ENCODE results near the gene ADAMTS16. TPM values are rescaled to one million over a fixed set of nuclear protein-coding genes. Genes with fewer than 3 reads are reported as not detected.

ADAMTS16 gene
- total RNA-seq, 4 donors from 2014 or later = 0.27 to 0.94 TPM; not detected in 2

DNA sequence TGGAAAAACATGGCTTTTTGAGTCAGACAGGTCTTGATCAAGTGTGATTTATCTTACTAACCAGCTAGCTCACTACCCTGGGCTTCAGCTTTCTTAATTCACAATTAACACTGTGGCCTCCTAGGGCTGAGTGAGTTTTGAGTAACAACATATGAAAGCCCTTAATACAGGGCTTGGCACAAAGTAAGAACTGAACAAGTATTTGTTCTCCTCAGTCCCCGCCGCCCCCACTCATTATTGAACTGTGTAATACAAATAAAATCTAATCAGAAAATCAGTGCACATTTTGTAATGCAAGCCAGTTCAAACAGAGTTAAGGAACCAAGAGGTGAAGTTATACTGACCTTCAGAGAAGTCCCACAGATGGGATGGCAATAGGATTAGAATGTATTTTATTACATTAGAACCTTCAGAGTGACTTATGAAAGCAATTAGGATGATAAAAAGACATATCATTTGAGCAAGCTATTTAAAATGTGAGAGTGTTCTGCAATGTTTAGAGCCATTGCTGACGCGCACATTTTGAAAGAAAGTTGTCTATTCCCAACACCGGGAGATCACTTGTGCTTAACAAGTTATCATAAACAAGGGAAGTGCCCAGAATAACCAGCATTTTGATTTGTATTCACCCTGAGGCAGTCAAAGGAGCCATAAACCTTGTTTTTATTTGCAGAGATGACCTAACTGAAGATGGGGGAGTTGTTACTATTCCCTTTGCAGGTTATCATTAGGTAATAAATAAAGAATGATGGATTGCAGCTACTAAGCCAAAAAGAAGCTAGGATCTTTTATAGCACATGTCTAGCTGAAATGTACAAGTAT lies 19.4 kb downstream of the ADAMTS16 start:
- Histone ChIP-seq H3K36me3 (no peaks in the 10 kb centered on the region), H3K9me3 (no peaks in the 10 kb centered on the region), H3K27me3 (no peaks in the 10 kb centered on the region), H3K4me1 (no peaks in the 10 kb centered on the region), H3K27ac (no peak overlapping the region), H3K4me3 (no peak overlapping the region)
- TF ChIP-seq POLR2AphosphoS5 (IDR thresholded peaks at IDR 0.05) (no peak), EP300 (IDR thresholded peaks at IDR 0.05) (no peak), POLR2A (IDR thresholded peaks at IDR 0.05) (no peak), CTCF (IDR thresholded peaks at IDR 0.05) (no peak)
- WGBS, 2 donors (ENCODE audit: low coverage in 1 of 2) = 31 to 45% methylated on average over 5 of the region's 5 CpGs
- no peak for ATAC-seq

DNA sequence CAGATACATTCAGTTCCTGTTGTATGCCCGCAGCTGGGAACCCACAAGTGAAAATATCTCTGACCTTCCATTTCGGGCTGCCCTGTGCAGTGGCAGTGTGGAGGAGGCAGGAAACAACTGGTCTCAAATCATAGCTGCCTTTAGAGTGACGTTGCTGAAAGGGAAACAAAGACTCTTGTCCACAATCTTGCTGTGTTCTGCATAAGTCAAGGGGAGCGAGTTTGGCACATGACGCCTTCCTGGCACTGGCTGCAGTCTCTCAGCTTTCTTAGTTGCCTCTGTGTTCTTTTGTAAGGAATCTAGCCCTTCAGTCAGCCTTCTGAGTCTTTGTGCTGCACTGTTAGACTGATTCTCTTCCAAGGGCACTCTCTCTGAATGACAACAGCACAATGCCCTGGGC lies 24.0 kb downstream of the ADAMTS16 start:
- Histone ChIP-seq H3K4me1 (no peaks in the 10 kb centered on the region), H3K9me3 (no peaks in the 10 kb centered on the region), H3K27ac (no peak overlapping the region), H3K36me3 (no peaks in the 10 kb centered on the region), H3K27me3 (no peaks in the 10 kb centered on the region), H3K4me3 (no peak overlapping the region)
- no peak for ATAC-seq
- 60 to 81% methylated on average over 1 to 5 of the region's 5 CpGs for WGBS, 2 donors (ENCODE audit: low coverage in 1 of 2)
- TF ChIP-seq CTCF (IDR thresholded peaks at IDR 0.05) = no peak
- TF ChIP-seq POLR2AphosphoS5 (IDR thresholded peaks at IDR 0.05) = no peak
- TF ChIP-seq EP300 (IDR thresholded peaks at IDR 0.05) = no peak

- Histone ChIP-seq H3K9me3 (no peaks in the 10 kb centered on the region), H3K4me3 (no peak overlapping the region), H3K27me3 (no peaks in the 10 kb centered on the region), H3K36me3 (no peaks in the 10 kb centered on the region), H3K27ac (no peak overlapping the region), H3K4me1 (no peaks in the 10 kb centered on the region)
- ATAC-seq = no peak
- TF ChIP-seq POLR2AphosphoS5 (IDR thresholded peaks at IDR 0.05) (no peak), POLR2A (IDR thresholded peaks at IDR 0.05) (no peak)
- WGBS, 2 donors (ENCODE audit: low coverage in 1 of 2) = 74 to 78% methylated on average over 7 to 9 of the region's 9 CpGs
Measured at GRCh38 chr5:5165541-5166002, 25.4 kb downstream of the ADAMTS16 start.

- Histone ChIP-seq H3K4me3 (no peak overlapping the region), H3K4me1 (no peaks in the 10 kb centered on the region), H3K9me3 (no peaks in the 10 kb centered on the region), H3K27me3 (no peaks in the 10 kb centered on the region), H3K27ac (no peak overlapping the region), H3K36me3 (no peaks in the 10 kb centered on the region)
- WGBS, 2 donors (ENCODE audit: low coverage in 1 of 2) = 92 to 100% methylated on average over 1 to 8 of the region's 8 CpGs
- ATAC-seq = no peak
- TF ChIP-seq EP300 (IDR thresholded peaks at IDR 0.05) = no peak
Measured at GRCh38 chr5:5169466-5169865, 29.3 kb downstream of the ADAMTS16 start.

GRCh38 chr5:5178136-5178535 lies 38.0 kb downstream of the ADAMTS16 start:
- no peak for ATAC-seq
- no peak for TF ChIP-seq EP300 (IDR thresholded peaks at IDR 0.05)
- no peak for TF ChIP-seq CTCF (IDR thresholded peaks at IDR 0.05)
- no peak for TF ChIP-seq POLR2AphosphoS5 (IDR thresholded peaks at IDR 0.05)
- no peak for TF ChIP-seq POLR2A (IDR thresholded peaks at IDR 0.05)
- no peak overlapping the region for H3K4me3 ChIP-seq
- no peaks in the 10 kb centered on the region for H3K4me1 ChIP-seq
- peaks cover 8% of the 10 kb centered on the region for H3K27me3 ChIP-seq
- 40 to 62% methylated on average over 4 of the region's 4 CpGs for WGBS, 2 donors (ENCODE audit: low coverage in 1 of 2)
- H3K36me3 ChIP-seq = no peaks in the 10 kb centered on the region
- H3K9me3 ChIP-seq = peaks cover 0 to 6% (median 0%) of the 10 kb centered on the region in 3 donors
- no peak overlapping the region for H3K27ac ChIP-seq

- H3K9me3 ChIP-seq = peaks cover 0 to 6% (median 0%) of the 10 kb centered on the region in 3 donors
- TF ChIP-seq CTCF (IDR thresholded peaks at IDR 0.05) = no peak
- TF ChIP-seq POLR2AphosphoS5 (IDR thresholded peaks at IDR 0.05) = no peak
- no peak for TF ChIP-seq EP300 (IDR thresholded peaks at IDR 0.05)
- TF ChIP-seq POLR2A (IDR thresholded peaks at IDR 0.05) = no peak
- peaks cover 13% of the 10 kb centered on the region for H3K27me3 ChIP-seq
- no peak for ATAC-seq
- H3K4me1 ChIP-seq = no peaks in the 10 kb centered on the region
- 40% methylated on average over 2 of the region's 2 CpGs; no CpG with 5 or more reads in 1 of the 2 donors for WGBS, 2 donors (ENCODE audit: low coverage in 1 of 2)
- H3K4me3 ChIP-seq = no peak overlapping the region
- H3K27ac ChIP-seq = no peak overlapping the region
- H3K36me3 ChIP-seq = no peaks in the 10 kb centered on the region
Measured at GRCh38 chr5:5178580-5178979, 38.5 kb downstream of the ADAMTS16 start.
